GM19240 (cell line): Measurements from ENCODE around the gene PVALB.

Source experiments
- DNase-seq: peaks from one replicate; pipeline ENCODE4 v3.0.0; 2011; ENCODE audit warnings: low spot score; ENCODE audit not compliant: insufficient read length

PVALB gene

DNA sequence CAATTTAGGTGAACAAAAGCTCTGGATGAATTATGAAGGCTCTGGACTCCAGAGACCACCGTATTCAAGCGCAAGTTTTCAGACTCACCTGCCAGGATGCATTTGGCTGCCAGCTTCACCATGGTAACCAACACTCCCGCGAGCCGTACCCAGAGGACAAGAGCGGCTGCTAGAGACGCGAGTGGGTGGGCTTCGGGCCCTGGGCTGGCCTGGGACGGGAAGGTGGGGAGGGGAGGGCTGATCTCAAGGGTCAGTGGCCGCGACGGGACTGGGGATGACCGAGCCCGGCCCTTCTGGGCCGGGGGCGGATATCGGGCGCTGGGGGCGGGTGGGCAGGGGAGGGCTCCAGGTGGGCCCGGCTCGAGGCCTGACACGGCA, 41.3 kb downstream of the PVALB start:
- DNase-seq = peak; percentile 19

GRCh38 chr22:36773935-36774334, 42.9 kb downstream of the PVALB start:
- no peak for DNase-seq

- no peak for DNase-seq
Measured at GRCh38 chr22:36772451-36772850, 44.4 kb downstream of the PVALB start.

DNA sequence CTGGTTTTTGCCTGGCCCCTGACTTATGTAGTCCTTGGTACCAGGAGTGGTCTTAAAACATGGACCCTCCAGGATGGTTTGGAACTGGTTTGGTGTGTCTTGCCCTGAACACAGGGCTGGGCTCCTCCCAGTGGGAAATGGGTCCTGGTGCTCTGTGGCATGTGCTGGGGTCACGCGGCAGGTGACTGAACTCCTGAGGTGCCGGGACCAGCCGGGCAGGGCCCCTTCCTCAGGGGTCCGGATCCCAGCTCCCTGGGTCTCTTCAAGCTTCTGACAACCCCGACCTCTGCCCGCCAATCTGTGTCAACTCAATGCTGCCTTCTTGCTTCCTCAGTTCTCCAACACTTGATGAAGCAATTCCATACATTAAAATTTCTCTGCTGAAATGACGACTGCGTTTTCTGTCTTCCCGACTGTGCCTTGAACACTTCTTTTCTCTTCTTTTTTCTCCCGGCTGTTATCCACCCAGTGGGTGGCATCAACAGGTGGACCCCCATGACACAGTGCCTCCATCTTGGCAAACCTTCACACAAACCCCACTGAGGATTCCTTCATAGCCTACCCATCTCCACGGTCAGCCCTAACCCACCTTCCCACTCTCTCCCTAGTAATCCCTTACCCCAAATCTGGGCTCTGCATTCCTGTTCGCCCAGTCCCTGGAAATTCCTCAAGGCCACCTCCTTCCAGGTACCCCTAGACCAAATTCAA, 45.3 kb downstream of the PVALB start:
- DNase-seq = no peak

DNA sequence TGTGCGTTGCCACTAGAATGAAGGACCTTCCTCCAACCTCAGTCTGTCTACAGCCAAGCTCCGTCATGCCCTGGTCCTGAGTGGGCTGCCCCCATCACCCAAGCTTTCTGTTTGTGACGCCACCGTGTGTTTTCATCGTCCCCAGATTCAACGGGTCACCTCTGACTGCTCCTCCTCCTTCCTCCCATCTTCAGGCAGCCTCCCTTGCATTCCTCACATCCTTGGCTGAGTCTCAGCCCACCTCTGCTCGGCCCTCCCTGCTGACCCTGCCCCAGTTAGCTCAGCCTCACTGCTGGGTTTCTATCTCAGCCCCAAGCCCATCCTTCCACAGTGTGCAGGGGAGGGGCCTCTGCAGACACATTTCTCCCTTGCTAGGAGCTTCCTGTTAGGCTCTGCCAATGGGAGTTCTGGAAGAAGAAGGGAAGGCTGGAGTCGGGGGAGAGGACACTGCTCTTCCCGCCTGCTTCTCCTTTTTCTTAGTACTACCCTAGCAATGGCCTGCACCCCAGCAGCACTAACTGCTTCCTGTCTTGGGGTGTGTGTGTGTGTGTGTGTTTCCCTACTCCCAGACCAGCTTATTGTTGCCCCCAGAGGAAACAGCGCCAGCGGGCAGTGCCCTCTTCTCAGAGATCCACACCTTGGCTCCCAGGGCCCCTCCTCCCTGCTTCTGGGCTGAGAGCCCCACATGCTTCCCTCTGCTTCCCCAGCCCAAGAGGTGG, 46.2 kb downstream of the PVALB start:
- no peak for DNase-seq

- DNase-seq = no peak
Measured at GRCh38 chr22:36769541-36770512, 47.0 kb downstream of the PVALB start.

DNA sequence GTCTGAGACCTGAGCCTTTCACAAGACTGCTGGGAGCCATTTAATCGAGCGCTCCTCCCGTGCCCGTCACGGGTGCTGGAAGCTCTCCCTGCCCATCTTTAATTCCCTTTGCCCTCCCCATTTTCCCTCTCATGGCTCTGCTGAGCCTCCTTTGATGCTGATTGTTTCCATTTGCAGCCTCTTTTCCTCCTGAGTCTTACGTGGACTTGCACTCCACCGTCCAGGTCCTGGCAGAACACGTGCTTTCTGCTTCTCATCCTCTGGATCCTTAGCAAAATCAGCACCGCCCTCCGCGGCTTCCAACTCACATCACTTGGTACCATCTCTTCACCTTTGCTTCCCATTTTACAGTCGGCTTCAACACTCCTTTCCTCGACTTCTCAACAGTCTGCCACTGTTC, 48.2 kb downstream of the PVALB start:
- DNase-seq = no peak

GRCh38 chr22:36768141-36768540, 48.7 kb downstream of the PVALB start:
- no peak for DNase-seq

GRCh38 chr22:36767035-36767775, 49.6 kb downstream of the PVALB start:
- no peak for DNase-seq

GRCh38 chr22:36765943-36766450, 50.8 kb downstream of the PVALB start:
- DNase-seq = no peak

- no peak for DNase-seq
Measured at GRCh38 chr22:36765131-36765942, 51.5 kb downstream of the PVALB start.

- DNase-seq = no peak
Measured at GRCh38 chr22:36764641-36765040, 52.2 kb downstream of the PVALB start.

- DNase-seq = no peak
Measured at GRCh38 chr22:36764060-36764459, 52.8 kb downstream of the PVALB start.

DNA sequence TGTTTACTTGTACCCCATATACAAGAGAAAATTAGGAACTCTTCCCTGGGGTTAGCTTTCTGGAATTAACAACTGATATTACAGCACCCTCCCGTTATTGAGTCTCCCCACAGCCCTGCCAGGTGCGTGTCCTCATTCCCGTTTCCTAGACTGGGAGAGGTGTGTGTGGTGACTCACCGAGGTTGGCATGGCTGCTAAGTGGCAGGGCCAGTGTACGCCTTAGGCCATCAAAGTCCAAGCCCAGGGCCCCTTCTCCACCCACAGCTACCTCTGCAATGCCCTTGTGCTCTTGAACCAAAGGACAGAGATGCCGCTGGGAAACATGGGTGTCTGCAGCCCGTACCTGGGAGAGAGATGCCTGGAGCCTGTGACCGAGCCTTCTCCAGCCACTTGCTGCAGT, 53.3 kb downstream of the PVALB start:
- no peak for DNase-seq

GRCh38 chr22:36762687-36763260, 54.1 kb downstream of the PVALB start:
- DNase-seq = no peak

- no peak for DNase-seq
Measured at GRCh38 chr22:36761553-36762240, 55.1 kb downstream of the PVALB start.

GRCh38 chr22:36760786-36761185, 56.0 kb downstream of the PVALB start:
- no peak for DNase-seq

- DNase-seq = no peak
Measured at GRCh38 chr22:36759481-36760159, 57.2 kb downstream of the PVALB start.
